HG02943 (cell line): ENCODE data around the gene IQCM.

ENCODE experiments used
- ATAC-seq: cut with Tn5 transposase; IDR thresholded peaks from one replicate; pipeline ENCODE4 v1.9.1; 2021; ENCODE audit warnings: mild to moderate bottlenecking, low read depth, moderate library complexity; ENCODE audit not compliant: unreplicated experiment

Gene IQCM

GRCh38 chr4:149781150-149781549 is 34.5 kb downstream of the IQCM start:
- ATAC-seq: no peak

- no peak for ATAC-seq
Measured at GRCh38 chr4:149768477-149768876, 47.2 kb downstream of the IQCM start.

DNA sequence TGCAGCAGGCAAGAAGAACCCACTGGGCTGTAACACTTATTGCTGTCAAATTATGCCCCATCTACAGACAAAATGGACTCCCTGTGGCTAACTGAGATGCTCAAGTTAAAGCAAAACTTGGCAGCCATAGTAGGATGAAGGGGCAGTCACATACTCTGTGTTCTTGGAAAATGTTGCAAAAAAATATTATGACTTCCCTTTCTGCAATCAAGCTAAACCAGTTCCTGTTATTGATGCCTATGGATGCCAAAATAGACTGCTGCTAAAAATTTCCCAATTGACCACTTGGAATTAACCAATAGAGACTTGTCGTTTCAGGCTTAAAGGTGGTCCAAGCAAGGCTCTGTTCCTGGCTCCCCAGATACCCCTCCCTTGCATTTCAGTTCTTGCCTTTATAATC is 49.5 kb downstream of the IQCM start:
- no peak for ATAC-seq

- no peak for ATAC-seq
Measured at GRCh38 chr4:149765630-149766029, 50.0 kb downstream of the IQCM start.

GRCh38 chr4:149755969-149756368 is 59.7 kb downstream of the IQCM start:
- ATAC-seq: no peak

DNA sequence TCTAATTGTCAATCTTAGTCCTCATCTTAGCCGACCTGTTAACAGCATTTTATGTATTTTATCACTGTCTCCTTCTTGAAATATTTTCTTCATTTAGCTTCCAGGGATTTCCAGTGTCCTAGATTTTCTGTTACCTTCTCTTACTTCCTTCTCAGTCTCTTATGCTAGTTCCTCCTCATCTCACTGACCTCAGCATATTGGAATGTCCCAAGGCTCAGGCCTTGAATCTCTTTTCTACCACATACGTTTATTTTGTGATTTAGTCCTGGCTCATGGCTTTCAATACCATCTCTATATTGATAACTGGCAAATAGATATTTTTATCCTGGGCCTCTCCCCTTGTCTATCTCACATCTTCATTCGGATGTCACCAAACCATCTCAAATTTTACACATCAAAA is 61.1 kb downstream of the IQCM start:
- ATAC-seq: no peak

- no peak for ATAC-seq
Measured at GRCh38 chr4:149752729-149753128, 62.9 kb downstream of the IQCM start.

- no peak for ATAC-seq
Measured at GRCh38 chr4:149751174-149751573, 64.5 kb downstream of the IQCM start.

DNA sequence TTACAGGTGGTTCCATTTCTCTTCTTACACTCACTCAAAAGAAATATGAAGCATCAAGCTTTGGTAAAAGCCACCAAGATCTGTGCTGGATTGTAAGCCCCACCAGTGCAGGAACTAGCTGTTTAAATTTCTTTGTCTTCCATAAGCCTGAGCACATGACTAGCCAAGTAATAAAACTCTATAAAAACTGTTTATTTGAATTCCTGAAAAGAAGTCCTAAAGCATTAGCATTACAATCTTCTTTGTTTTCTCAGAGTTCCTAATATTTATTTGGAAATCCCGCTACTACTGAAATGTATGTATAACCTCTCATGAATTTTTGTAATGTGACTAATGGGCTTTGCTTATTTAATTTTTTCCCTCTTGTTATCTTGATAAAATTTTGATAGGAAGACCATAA is 65.9 kb downstream of the IQCM start:
- ATAC-seq: no peak

DNA sequence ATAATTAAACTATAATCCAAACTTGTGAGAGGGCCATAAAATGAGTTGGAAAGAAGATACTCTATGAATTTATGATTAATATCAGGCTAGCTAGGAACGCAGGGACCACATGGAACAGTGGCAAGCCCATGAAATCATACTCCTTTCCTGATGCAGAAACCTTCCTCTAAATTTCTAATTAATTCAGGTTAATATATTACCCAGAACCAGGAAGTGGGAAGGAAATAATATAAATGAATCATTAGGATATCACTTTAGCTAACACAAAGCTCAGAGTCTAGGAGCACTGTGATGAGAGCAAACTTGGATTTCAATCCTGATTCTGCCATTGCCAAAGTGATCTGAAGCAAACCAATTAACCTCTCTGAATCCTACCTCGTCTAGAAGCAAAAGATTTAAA is 68.0 kb downstream of the IQCM start:
- no peak for ATAC-seq

- no peak for ATAC-seq
Measured at GRCh38 chr4:149746276-149746675, 69.4 kb downstream of the IQCM start.

DNA sequence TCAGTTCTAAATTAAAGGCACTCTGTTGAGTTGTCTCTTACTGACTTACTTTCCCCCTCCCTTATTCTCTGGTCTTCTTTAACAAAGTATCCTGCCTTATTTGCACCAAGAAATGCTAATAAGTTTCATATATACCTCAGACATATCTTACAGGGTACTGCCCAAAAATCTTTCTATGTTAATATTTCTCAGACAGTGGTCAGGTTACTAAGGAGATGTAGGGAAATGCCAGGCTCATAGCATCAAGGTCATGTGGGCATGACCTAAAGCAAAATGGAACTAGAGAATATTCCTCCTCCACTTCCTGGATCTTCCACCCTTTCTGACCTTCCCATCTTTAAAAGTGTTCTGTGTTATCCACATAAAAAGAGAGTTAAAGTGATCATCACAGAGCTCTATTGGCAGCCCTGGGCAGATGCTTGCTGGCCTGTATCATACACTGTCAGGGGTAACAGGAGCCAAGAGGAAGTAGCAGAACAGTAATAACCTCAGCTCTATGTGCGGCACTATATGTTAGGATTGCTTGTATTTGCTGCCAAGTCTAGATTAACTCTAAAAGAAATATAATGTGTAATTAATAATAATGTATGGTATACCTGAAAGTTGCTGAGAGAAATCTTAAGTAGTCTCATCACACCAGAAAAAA is 74.3 kb downstream of the IQCM start:
- no peak for ATAC-seq

DNA sequence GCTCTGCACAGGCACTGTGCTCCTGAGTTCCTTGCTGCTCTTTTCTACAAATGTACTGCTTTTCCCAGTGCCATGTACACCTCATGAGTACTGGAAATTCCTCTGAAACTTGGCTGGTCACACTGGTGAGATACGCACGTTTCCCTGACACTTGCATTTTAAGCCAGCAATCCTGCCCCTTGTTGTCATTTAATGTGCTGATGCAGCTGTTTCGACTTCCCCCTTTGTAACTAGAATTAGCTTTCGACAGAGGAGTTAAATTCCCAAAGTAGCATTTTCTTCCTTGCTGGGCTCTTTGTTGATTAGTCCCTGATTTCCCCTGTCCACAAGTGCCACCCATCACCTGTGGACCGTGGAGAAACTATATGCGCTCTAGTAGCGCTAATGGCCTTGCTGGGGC is 77.5 kb downstream of the IQCM start:
- no peak for ATAC-seq

GRCh38 chr4:149735796-149736195 is 79.8 kb downstream of the IQCM start:
- no peak for ATAC-seq

GRCh38 chr4:149728444-149728843 is 87.2 kb downstream of the IQCM start:
- no peak for ATAC-seq

DNA sequence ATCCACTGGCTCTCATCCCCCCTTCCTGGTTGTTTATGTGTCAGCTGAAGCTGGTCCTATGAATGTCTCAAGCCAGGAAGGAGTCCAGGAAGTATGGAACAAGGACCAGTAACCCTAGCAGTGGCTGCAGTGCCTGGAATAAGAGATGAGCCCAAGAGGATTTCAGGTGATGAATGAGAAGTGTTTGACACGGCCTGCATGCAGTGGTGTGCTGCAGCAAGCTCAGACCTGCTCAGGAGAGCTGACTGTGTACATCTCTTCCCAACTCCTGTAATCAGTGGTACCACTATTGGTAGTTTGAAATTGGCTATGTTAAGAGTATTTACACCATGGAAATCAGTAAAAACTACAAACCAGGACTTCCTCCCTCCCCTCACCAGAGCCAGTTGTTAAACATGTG is 88.0 kb downstream of the IQCM start:
- ATAC-seq: no peak

- ATAC-seq: no peak
Measured at GRCh38 chr4:149723065-149723464, 92.6 kb downstream of the IQCM start.

- no peak for ATAC-seq
Measured at GRCh38 chr4:149719806-149720205, 95.8 kb downstream of the IQCM start.

- ATAC-seq: no peak
Measured at GRCh38 chr4:149719357-149719756, 96.3 kb downstream of the IQCM start.

GRCh38 chr4:149718500-149718899 is 97.1 kb downstream of the IQCM start:
- ATAC-seq: no peak

DNA sequence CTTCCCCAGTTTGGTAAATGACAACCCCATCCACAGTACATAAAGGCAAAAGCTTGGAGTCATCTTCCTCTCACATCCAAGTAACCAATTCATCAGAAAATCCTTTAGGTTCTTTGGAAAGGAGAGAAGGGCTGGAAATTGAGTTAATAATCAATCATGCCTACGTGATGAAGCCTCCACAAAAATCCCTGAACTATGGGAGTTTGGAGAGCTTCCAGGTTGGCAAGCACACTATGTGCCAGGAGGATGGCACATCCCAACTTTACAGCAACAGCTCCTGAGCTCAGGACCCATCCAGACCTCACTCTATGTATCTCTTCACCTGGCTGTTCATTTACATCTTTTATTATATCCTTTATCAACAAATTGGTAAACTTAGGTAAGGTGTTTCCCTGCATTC is 98.9 kb downstream of the IQCM start:
- no peak for ATAC-seq

DNA sequence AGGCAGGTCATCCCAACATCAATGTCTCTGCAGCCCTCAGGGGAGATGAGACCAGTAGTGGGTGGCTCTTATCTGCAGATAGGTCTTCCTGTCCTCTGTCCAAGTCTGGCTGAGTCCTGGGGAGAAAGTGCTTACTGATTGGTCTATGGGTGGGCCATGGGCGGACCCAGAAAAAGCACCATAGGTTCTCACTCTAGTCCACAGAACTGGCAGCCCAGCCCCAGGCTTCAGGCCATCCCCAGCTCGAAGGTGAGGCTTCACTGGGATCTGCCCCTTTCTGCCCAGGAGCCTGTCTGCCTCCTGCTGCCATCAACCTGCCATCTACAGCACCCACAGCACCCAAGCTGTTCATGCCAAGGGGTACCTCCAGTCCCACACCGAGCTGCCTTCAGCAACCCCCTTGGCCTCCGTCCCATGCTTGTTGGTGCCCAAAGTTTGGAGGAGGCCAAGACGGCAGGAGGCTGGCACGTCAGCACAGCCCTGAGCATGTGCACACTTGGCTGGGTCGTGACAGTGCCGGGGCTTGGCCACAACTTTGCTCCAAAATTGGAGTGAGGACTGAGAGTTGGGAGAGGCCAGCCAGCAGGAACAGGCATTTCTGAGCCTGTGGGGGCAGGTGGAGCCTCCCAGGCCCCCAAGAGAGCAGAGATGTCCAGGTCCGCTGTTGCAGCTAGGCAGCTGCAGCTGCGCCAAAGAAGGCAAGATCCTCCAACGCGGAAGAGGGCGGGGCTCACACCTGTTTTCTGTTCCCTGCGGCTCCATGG is 99.6 kb downstream of the IQCM start:
- no peak for ATAC-seq
